HG03060 (cell line): ENCODE results near the gene SPANXB1.
"Not testable (repeated sequence)": the region's sequence is repeated elsewhere in the genome, so short reads cannot be mapped to it uniquely, and the experiment has no call there.

Source experiments
- ATAC-seq: cut with Tn5 transposase; IDR thresholded peaks from one replicate; pipeline ENCODE4 v1.9.1; 2021; ENCODE audit warnings: low read depth, moderate number of reproducible peaks; ENCODE audit not compliant: unreplicated experiment

Gene SPANXB1, protein sequence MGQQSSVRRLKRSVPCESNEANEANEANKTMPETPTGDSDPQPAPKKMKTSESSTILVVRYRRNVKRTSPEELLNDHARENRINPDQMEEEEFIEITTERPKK

DNA sequence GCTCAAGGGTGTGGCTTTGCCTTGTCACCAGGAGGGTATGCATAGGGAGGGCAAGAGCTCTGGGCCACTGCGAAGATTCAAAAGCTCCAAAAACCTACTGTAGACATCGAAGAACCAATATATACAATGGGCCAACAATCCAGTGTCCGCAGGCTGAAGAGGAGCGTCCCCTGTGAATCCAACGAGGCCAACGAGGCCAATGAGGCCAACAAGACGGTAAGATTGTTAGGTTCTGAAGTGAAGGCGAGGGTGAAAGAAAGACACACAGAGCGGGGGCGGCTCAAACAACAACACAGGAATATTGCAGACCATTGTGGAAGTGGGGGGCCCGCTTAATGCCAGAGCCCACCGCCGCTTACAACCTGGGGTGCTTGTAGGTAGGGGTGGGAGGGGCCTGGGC, at the start of gene SPANXB1:
Gene SPANXB1, plus strand, starts transcription at position 27 of the 400 bp plus-strand sequence. Its CDS starts 100 bp downstream, at position 127.
- not testable (repeated sequence) for ATAC-seq

DNA sequence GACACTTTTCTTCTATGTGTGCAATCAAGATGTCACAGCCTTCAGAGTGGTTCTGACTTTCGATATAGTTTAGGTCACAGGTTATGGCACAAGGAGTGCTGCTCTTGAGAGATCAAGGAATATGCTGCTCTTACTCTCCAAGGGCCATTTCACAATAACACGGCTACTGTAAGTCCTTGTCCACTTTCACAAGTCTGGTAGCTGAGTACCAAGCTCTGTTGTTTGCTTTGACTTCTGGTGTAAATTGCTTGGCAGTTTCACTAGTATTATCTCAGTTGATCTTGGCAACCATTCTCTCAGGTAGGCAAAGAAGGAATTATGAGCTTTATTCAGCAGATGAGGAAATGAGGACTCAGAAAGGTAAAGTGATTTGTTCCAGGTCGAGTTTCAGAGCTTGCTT, 35.4 kb upstream of the SPANXB1 start:
- ATAC-seq, result no peak

DNA sequence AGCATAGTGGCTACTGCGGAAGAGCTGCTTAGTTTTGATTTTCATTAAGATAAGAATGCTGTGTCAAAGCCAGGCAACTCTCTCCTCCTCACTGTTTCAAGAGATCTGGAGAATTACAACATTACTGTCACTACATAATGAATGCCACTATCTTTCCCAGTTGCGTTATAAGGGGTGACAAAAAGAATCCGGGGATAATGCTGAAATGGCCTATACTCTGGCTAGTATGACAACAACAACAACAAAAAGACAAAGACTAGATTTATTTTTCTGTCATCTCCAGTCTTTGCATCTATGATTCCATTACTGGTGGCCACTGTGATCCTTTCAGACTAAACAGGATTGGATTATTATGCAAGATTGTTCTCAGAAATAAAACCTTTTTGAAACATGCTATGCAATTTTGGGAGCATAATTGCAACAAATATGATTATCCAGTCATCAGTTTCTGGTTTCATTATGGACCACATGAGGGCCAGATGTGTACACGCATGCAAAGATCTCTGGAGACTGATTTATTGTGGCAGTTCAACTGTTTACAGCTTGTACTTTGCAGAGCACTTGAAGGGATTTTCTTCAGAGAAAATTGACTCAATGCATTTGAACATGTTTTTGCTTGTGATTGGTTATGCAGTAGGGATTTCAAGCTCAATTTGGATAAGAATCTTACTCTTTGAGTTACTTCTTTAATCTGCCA, 31.1 kb upstream of the SPANXB1 start:
- ATAC-seq, result no peak

DNA sequence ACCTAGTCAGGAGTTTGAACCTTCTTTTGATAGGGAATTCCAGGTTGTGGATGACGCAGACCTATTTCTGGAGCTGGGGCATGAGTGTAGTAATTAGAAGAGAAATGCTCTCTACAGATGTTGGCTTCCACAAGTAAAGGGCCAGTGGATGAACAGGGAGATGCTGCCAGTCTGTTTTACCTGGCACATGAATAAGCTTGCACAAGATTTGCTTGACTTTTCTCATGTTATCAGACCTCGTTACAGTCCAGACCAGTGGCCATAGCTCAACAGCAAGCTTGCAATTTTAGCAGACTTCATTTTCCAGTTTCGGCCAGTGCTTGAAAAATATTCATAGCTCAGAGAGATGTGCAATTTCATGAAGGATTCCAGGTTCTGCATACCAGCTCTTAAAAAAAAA, 26.9 kb upstream of the SPANXB1 start:
- no peak for ATAC-seq

DNA sequence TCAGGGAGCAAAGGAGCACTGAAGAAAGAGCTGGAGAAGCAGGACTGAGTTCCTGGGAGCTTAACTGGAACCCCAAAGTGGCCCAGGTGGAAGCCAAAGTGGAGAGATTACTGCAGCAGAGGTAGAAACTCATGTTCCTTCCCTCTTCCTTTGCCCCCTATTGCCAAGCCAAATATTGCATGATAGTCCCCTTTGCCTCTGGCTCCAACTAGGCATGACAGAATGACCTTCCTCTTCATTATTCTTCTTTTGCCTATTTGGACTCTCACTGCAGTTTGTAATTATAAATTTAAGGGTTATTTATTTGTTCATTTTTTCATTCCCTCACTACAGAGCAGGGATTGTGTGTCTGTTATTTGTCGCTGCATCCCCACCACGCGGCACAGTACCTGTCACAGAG, 22.1 kb upstream of the SPANXB1 start:
- ATAC-seq, result no peak

- ATAC-seq, result no peak
Observed at GRCh38 chrX:140983730-140984129, 18.7 kb upstream of the SPANXB1 start.

- not testable (repeated sequence) for ATAC-seq
Observed at GRCh38 chrX:141005243-141005642, 2.8 kb downstream of the SPANXB1 start.

GRCh38 chrX:141044246-141044645, 41.9 kb downstream of the SPANXB1 start:
- ATAC-seq, result not testable (repeated sequence)

GRCh38 chrX:141049878-141050277, 47.5 kb downstream of the SPANXB1 start:
- ATAC-seq, result not testable (repeated sequence)

DNA sequence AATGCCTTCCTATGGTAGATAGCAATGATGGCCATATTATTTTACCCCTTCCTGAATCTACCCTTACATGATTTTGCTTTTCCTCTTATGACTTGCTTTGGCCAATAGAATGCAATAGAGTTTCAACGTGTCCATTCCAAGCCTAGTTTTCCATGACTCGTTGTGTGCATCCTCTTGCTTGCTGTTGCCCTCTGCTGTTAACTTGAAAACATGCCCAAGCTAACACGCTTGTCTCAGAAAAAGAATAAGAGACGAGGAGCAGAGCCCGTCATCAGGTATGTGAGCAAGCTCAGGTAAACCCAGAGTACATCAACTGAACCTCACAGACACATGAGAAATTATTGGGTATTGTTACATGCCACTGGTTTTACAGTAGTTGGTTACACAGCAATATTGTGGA, 49.7 kb downstream of the SPANXB1 start:
- ATAC-seq, result not testable (repeated sequence)
